ENCODE results near the gene KCTD12. TPM values are rescaled to one million over a fixed set of nuclear protein-coding genes. Genes with fewer than 3 reads are reported as not detected.

The KCTD12 gene
- total and polyA plus RNA-seq, 4 experiments from 2014 or later: 0.15 to 9.6 (median 4.9) TPM

- Histone ChIP-seq H3K4me3 (ENCODE audit: low read length in 2 of 2) (no peak overlapping the region), H3K9me3 (ENCODE audit: control insufficient read depth in 1 of 2, low read length in 2 of 2) (no peaks in the 10 kb centered on the region), H3K36me3 (ENCODE audit: insufficient read depth, low read length) (no peaks in the 10 kb centered on the region), H3K4me1 (ENCODE audit: insufficient read depth, low read length) (no peaks in the 10 kb centered on the region), H3K27me3 (ENCODE audit: insufficient read depth, low read length) (no peaks in the 10 kb centered on the region), H3K27ac (ENCODE audit: low read depth, low read length) (no peak overlapping the region)
- CTCF ChIA-PET (ENCODE audit: partially characterized antibody): no interaction called here
- Mint-ChIP-seq H3K4me3 (no peak overlapping the region), H3K27ac (no peak overlapping the region), H3K9me3 (peaks cover 0 to 3% (median 0%) of the 10 kb centered on the region in 8 donors), H3K27me3 (peaks cover 8 to 11% of the 10 kb centered on the region in 2 donors), H3K4me1 (no peaks in the 10 kb centered on the region), H3K36me3 (no peaks in the 10 kb centered on the region)
- DNase-seq: no peak
- POLR2A ChIA-PET (ENCODE audit: partially characterized antibody): no interaction called here
- intact Hi-C loops (cut with micrococcal nuclease): no loop called here
Observed at GRCh38 chr13:76865109-76865508, 21.1 kb downstream of the KCTD12 start.

GRCh38 chr13:76864259-76864658 lies 21.9 kb downstream of the KCTD12 start:
- H3K4me1 ChIP-seq (ENCODE audit: insufficient read depth, low read length): no peaks in the 10 kb centered on the region
- Mint-ChIP-seq H3K36me3 (no peaks in the 10 kb centered on the region), H3K27me3 (peaks cover 8 to 9% of the 10 kb centered on the region in 2 donors), H3K4me3 (no peak overlapping the region), H3K27ac (no peak overlapping the region), H3K4me1 (no peaks in the 10 kb centered on the region), H3K9me3 (peaks cover 0 to 2% (median 0%) of the 10 kb centered on the region in 8 donors)
- H3K27ac ChIP-seq (ENCODE audit: low read depth, low read length): no peak overlapping the region
- ChIA-PET CTCF (ENCODE audit: partially characterized antibody) (no interaction called here), POLR2A (ENCODE audit: partially characterized antibody) (no interaction called here)
- no peaks in the 10 kb centered on the region for H3K9me3 ChIP-seq (ENCODE audit: control insufficient read depth in 1 of 2, low read length in 2 of 2)
- intact Hi-C loops (cut with micrococcal nuclease): no loop called here
- H3K36me3 ChIP-seq (ENCODE audit: insufficient read depth, low read length): no peaks in the 10 kb centered on the region
- H3K4me3 ChIP-seq (ENCODE audit: low read length in 2 of 2): no peak overlapping the region
- no peak for DNase-seq
- no peaks in the 10 kb centered on the region for H3K27me3 ChIP-seq (ENCODE audit: insufficient read depth, low read length)

- H3K36me3 Mint-ChIP-seq: no peaks in the 10 kb centered on the region
- Histone ChIP-seq H3K27ac (ENCODE audit: low read depth, low read length) (no peak overlapping the region), H3K36me3 (ENCODE audit: insufficient read depth, low read length) (no peaks in the 10 kb centered on the region), H3K27me3 (ENCODE audit: insufficient read depth, low read length) (no peaks in the 10 kb centered on the region), H3K9me3 (ENCODE audit: control insufficient read depth in 1 of 2, low read length in 2 of 2) (no peaks in the 10 kb centered on the region), H3K4me3 (ENCODE audit: low read length in 2 of 2) (no peak overlapping the region), H3K4me1 (ENCODE audit: insufficient read depth, low read length) (no peaks in the 10 kb centered on the region)
- intact Hi-C loops (cut with micrococcal nuclease): no loop called here
- ChIA-PET CTCF (ENCODE audit: partially characterized antibody) (no interaction called here), POLR2A (ENCODE audit: partially characterized antibody) (no interaction called here)
- H3K27ac Mint-ChIP-seq: no peak overlapping the region
- H3K4me3 Mint-ChIP-seq: no peak overlapping the region
- DNase-seq: no peak
- peaks cover 0 to 4% (median 2%) of the 10 kb centered on the region in 8 donors for H3K9me3 Mint-ChIP-seq
- peaks cover 8 to 9% of the 10 kb centered on the region in 2 donors for H3K27me3 Mint-ChIP-seq
- H3K4me1 Mint-ChIP-seq: no peaks in the 10 kb centered on the region
Observed at GRCh38 chr13:76863022-76863421, 23.2 kb downstream of the KCTD12 start.

- CTCF ChIA-PET (ENCODE audit: partially characterized antibody): no interaction called here
- Histone ChIP-seq H3K27ac (ENCODE audit: low read depth, low read length) (no peak overlapping the region), H3K4me3 (ENCODE audit: low read length in 2 of 2) (no peak overlapping the region), H3K9me3 (ENCODE audit: control insufficient read depth in 1 of 2, low read length in 2 of 2) (no peaks in the 10 kb centered on the region), H3K36me3 (ENCODE audit: insufficient read depth, low read length) (no peaks in the 10 kb centered on the region), H3K27me3 (ENCODE audit: insufficient read depth, low read length) (no peaks in the 10 kb centered on the region), H3K4me1 (ENCODE audit: insufficient read depth, low read length) (no peaks in the 10 kb centered on the region)
- no peaks in the 10 kb centered on the region for H3K36me3 Mint-ChIP-seq
- intact Hi-C loops (cut with micrococcal nuclease): no loop called here
- peaks cover 0 to 4% (median 2%) of the 10 kb centered on the region in 8 donors for H3K9me3 Mint-ChIP-seq
- peaks cover 8 to 9% of the 10 kb centered on the region in 2 donors for H3K27me3 Mint-ChIP-seq
- DNase-seq: no peak
- POLR2A ChIA-PET (ENCODE audit: partially characterized antibody): no interaction called here
- H3K4me1 Mint-ChIP-seq: no peaks in the 10 kb centered on the region
- H3K4me3 Mint-ChIP-seq: no peak overlapping the region
- no peak overlapping the region for H3K27ac Mint-ChIP-seq
Observed at GRCh38 chr13:76861859-76862258, 24.3 kb downstream of the KCTD12 start.

GRCh38 chr13:76860706-76861105 lies 25.5 kb downstream of the KCTD12 start:
- H3K4me1 Mint-ChIP-seq: peaks cover 0 to 4% (median 3%) of the 10 kb centered on the region in 4 donors
- H3K27me3 Mint-ChIP-seq: peaks cover 5% of the 10 kb centered on the region in 2 donors
- ChIA-PET POLR2A (ENCODE audit: partially characterized antibody) (no interaction called here), CTCF (ENCODE audit: partially characterized antibody) (no interaction called here)
- DNase-seq: no peak
- H3K4me3 ChIP-seq (ENCODE audit: low read length in 2 of 2): no peak overlapping the region
- no peak overlapping the region for H3K27ac Mint-ChIP-seq
- H3K36me3 Mint-ChIP-seq: no peaks in the 10 kb centered on the region
- H3K9me3 ChIP-seq (ENCODE audit: control insufficient read depth in 1 of 2, low read length in 2 of 2): no peaks in the 10 kb centered on the region
- H3K9me3 Mint-ChIP-seq: peaks cover 0 to 4% (median 2%) of the 10 kb centered on the region in 8 donors
- H3K36me3 ChIP-seq (ENCODE audit: insufficient read depth, low read length): no peaks in the 10 kb centered on the region
- intact Hi-C loops (cut with micrococcal nuclease): no loop called here
- no peaks in the 10 kb centered on the region for H3K27me3 ChIP-seq (ENCODE audit: insufficient read depth, low read length)
- no peak overlapping the region for H3K27ac ChIP-seq (ENCODE audit: low read depth, low read length)
- no peaks in the 10 kb centered on the region for H3K4me1 ChIP-seq (ENCODE audit: insufficient read depth, low read length)
- no peak overlapping the region for H3K4me3 Mint-ChIP-seq

GRCh38 chr13:76854894-76855293 lies 31.3 kb downstream of the KCTD12 start:
- no peak overlapping the region for H3K27ac Mint-ChIP-seq
- no peak overlapping the region for H3K4me3 Mint-ChIP-seq
- no peaks in the 10 kb centered on the region for H3K27me3 Mint-ChIP-seq
- Histone ChIP-seq H3K27me3 (ENCODE audit: insufficient read depth, low read length) (no peaks in the 10 kb centered on the region), H3K4me1 (ENCODE audit: insufficient read depth, low read length) (no peaks in the 10 kb centered on the region), H3K27ac (ENCODE audit: low read depth, low read length) (no peak overlapping the region), H3K9me3 (ENCODE audit: control insufficient read depth in 1 of 2, low read length in 2 of 2) (no peaks in the 10 kb centered on the region), H3K4me3 (ENCODE audit: low read length in 2 of 2) (no peak overlapping the region), H3K36me3 (ENCODE audit: insufficient read depth, low read length) (no peaks in the 10 kb centered on the region)
- ChIA-PET POLR2A (ENCODE audit: partially characterized antibody) (no interaction called here), CTCF (ENCODE audit: partially characterized antibody) (no interaction called here)
- peaks cover 0 to 7% (median 3%) of the 10 kb centered on the region in 4 donors for H3K4me1 Mint-ChIP-seq
- no peak for DNase-seq
- H3K9me3 Mint-ChIP-seq: peaks cover 0 to 2% (median under 1%) of the 10 kb centered on the region in 8 donors
- intact Hi-C loops (cut with micrococcal nuclease): no loop called here
- no peaks in the 10 kb centered on the region for H3K36me3 Mint-ChIP-seq

GRCh38 chr13:76853921-76854608 lies 32.1 kb downstream of the KCTD12 start:
- peaks cover 0 to 3% of the 10 kb centered on the region in 2 donors for H3K36me3 Mint-ChIP-seq
- H3K9me3 ChIP-seq (ENCODE audit: control insufficient read depth in 1 of 2, low read length in 2 of 2): no peaks in the 10 kb centered on the region

More at GRCh38 chr13:76853921-76854608, 32.1 kb downstream of the KCTD12 start:
- Histone ChIP-seq H3K4me3 (ENCODE audit: low read length in 2 of 2) (no peak overlapping the region), H3K27me3 (ENCODE audit: insufficient read depth, low read length) (no peaks in the 10 kb centered on the region), H3K36me3 (ENCODE audit: insufficient read depth, low read length) (no peaks in the 10 kb centered on the region), H3K4me1 (ENCODE audit: insufficient read depth, low read length) (no peaks in the 10 kb centered on the region), H3K27ac (ENCODE audit: low read depth, low read length) (no peak overlapping the region)
- H3K27ac Mint-ChIP-seq: no peak overlapping the region
- intact Hi-C loops (cut with micrococcal nuclease): no loop called here
- no peak for DNase-seq
- H3K27me3 Mint-ChIP-seq: no peaks in the 10 kb centered on the region
- CTCF ChIA-PET (ENCODE audit: partially characterized antibody): no interaction called here
- POLR2A ChIA-PET (ENCODE audit: partially characterized antibody): no interaction called here
- no peak overlapping the region for H3K4me3 Mint-ChIP-seq
- H3K9me3 Mint-ChIP-seq: peaks cover 0 to 2% (median under 1%) of the 10 kb centered on the region in 8 donors
- peaks cover 0 to 7% (median 3%) of the 10 kb centered on the region in 4 donors for H3K4me1 Mint-ChIP-seq

All from CD4-positive, alpha-beta memory T cell (primary cell).